Keratinocyte (primary cell): ENCODE results near the gene PIWIL4. TPM values are rescaled to one million over a fixed set of nuclear protein-coding genes. Genes with fewer than 3 reads are reported as not detected.

Experiments used
- DNase-seq: peaks from one replicate; pipeline ENCODE4 v3.0.0-alpha.2; 2011; ENCODE audit warnings: low read depth, missing footprints, low spot score
- FAIRE-seq: peaks from 2 replicates; lab custom pipeline; 2011; peaks lifted over from hg19 to GRCh38; lab: Jason Lieb, UNC
- H2AFZ ChIP-seq: 2 replicates; pipeline ENCODE4 v1.6.0; 2012; ENCODE audit warnings: low read length, control low read depth, inconsistent platforms; ENCODE audit not compliant: control insufficient read depth
- H3K27ac ChIP-seq: 2 replicates; pipeline ENCODE4 v1.5.1; 2011; ENCODE audit warnings: low read length; ENCODE audit not compliant: control insufficient read depth, insufficient read depth
- H3K27me3 ChIP-seq: 3 replicates; pipeline ENCODE4 v1.6.0; 2011; ENCODE audit warnings: low read length; ENCODE audit not compliant: control insufficient read depth, insufficient read depth; ENCODE audit errors: extremely low read depth
- H3K36me3 ChIP-seq, 2 experiments: 2 replicates in 1 of 2; 3 replicates in 1 of 2; pipeline ENCODE4 v1.5.1; 2011; ENCODE audit warnings: low read length in 2 of 2, mild to moderate bottlenecking in 1 of 2; ENCODE audit not compliant: control insufficient read depth in 2 of 2, insufficient read depth in 2 of 2; ENCODE audit errors: extremely low read depth in 1 of 2
- H3K4me1 ChIP-seq: 3 replicates; pipeline ENCODE4 v1.5.1; 2011; ENCODE audit warnings: low read length; ENCODE audit not compliant: control insufficient read depth, insufficient read depth; ENCODE audit errors: extremely low read depth
- H3K4me2 ChIP-seq: 3 replicates; pipeline ENCODE4 v1.6.0; 2011; ENCODE audit warnings: low read depth, low read length; ENCODE audit not compliant: control insufficient read depth, insufficient read depth; ENCODE audit errors: extremely low read depth
- H3K4me3 ChIP-seq, 3 experiments: fragments of 200-600 bp in 1 of 3; sonication (generic) in 1 of 3; 2 replicates in 2 of 3; 3 replicates in 1 of 3; pipeline ENCODE4 v1.5.1; 2011 to 2016; ENCODE audit warnings: low read length in 3 of 3, mild to moderate bottlenecking in 3 of 3, control low read depth in 2 of 3, inconsistent platforms in 1 of 3, low read depth in 1 of 3, mixed read lengths in 1 of 3, mixed run types in 1 of 3, moderate library complexity in 1 of 3; ENCODE audit not compliant: control insufficient read depth in 2 of 3, insufficient read depth in 2 of 3; ENCODE audit errors: extremely low read depth in 1 of 3
- H3K79me2 ChIP-seq: 2 replicates; pipeline ENCODE4 v1.6.0; 2012; ENCODE audit warnings: low read length; ENCODE audit not compliant: control insufficient read depth, insufficient read depth
- H3K9ac ChIP-seq: 3 replicates; pipeline ENCODE4 v1.6.0; 2011; ENCODE audit warnings: low read length; ENCODE audit not compliant: control insufficient read depth, insufficient read depth; ENCODE audit errors: extremely low read depth
- H3K9me1 ChIP-seq: 3 replicates; pipeline ENCODE4 v1.6.0; 2011; ENCODE audit warnings: low read length; ENCODE audit not compliant: control insufficient read depth, insufficient read depth; ENCODE audit errors: extremely low read depth
- H3K9me3 ChIP-seq: 2 replicates; pipeline ENCODE4 v1.5.1; 2012; ENCODE audit warnings: low read depth, low read length; ENCODE audit not compliant: control insufficient read depth
- H4K20me1 ChIP-seq: 3 replicates; pipeline ENCODE4 v1.6.0; 2011; ENCODE audit warnings: low read length; ENCODE audit not compliant: control insufficient read depth, insufficient read depth; ENCODE audit errors: extremely low read depth
- EZH2 ChIP-seq: IDR thresholded peaks from one replicate; pipeline ENCODE4 v1.6.1; 2012; ENCODE audit warnings: inconsistent platforms, mild to moderate bottlenecking, low read length, moderate library complexity
- dilution Hi-C: fragments of 300-500 bp; cut with MboI; formaldehyde crosslinking; loops from one replicate; pipeline ENCODE4 v1.7.0; 2020; ENCODE audit warnings: low sequenced_read_pairs; ENCODE audit not compliant: extremely low pct_ligation_motif_present
- polyA plus RNA-seq, 5 experiments: library from polyadenylated mRNA; depleted of rRNA in 3 of 5; stranded (reverse) in 3 of 5; stranded (forward) in 1 of 5; unstranded in 1 of 5; fragments of >200 nt; gene quantifications; 1 replicate in 1 of 5; 2 replicates in 3 of 5; 3 replicates in 1 of 5; pipeline versions ENCODE4 v1.2.1 to v1.2.3, GENCODE V29; 2011 to 2012; ENCODE audit warnings: missing spikeins in 2 of 5, low read depth in 1 of 5, low replicate concordance in 1 of 5
- TF ChIP-seq, protein P1 (sequence below), 3 experiments: IDR thresholded peaks in 1 of 3; conservative IDR thresholded peaks in 1 of 3; optimal IDR thresholded peaks in 1 of 3; 2 replicates in 2 of 3; 3 replicates in 1 of 3; pipeline versions ENCODE3 to v1.5.1; 2011; ENCODE audit warnings: low read length in 3 of 3, mild to moderate bottlenecking in 3 of 3, moderate library complexity in 2 of 3, control low read depth in 1 of 3, inconsistent platforms in 1 of 3; ENCODE audit not compliant: insufficient read depth in 2 of 3; ENCODE audit errors: extremely low read depth in 1 of 3

Gene PIWIL4
- polyA plus RNA-seq, 1 donor (not counting 4 experiments of a cell fraction or from before 2014, with no cell fraction given) = 0.14 TPM

DNA sequence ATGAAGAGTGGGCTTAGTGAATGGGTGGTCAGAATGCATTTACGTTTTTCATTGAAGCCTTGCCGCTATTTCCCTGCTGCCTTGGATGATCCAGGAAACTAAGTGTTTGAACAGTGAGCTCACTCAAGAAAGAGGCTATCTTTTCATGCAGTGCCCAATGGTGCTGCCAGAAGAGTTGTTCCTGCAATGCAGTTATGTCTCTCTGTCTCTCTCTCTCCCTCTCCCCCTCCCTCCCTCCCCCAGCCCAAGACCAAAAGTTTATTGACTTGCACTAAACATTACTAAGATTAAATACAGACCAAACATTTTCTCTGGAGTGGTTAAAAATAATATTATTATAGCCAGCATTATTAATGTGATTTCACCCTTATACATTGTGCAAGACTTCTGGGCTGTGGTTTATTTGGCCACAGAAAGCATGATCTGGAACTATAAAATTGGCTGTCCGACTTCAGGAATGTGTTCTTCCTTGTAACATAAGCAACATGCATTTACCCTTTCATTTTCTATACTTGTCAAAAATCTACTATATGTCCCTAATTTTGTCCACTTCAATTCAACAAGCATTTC, 30.1 kb upstream of the PIWIL4 start:
- dilution Hi-C loops = no loop called here
- no peak overlapping the region for H2AFZ ChIP-seq
- no peaks in the 10 kb centered on the region for H3K4me1 ChIP-seq
- no peak for DNase-seq
- TF ChIP-seq, protein P1, sequence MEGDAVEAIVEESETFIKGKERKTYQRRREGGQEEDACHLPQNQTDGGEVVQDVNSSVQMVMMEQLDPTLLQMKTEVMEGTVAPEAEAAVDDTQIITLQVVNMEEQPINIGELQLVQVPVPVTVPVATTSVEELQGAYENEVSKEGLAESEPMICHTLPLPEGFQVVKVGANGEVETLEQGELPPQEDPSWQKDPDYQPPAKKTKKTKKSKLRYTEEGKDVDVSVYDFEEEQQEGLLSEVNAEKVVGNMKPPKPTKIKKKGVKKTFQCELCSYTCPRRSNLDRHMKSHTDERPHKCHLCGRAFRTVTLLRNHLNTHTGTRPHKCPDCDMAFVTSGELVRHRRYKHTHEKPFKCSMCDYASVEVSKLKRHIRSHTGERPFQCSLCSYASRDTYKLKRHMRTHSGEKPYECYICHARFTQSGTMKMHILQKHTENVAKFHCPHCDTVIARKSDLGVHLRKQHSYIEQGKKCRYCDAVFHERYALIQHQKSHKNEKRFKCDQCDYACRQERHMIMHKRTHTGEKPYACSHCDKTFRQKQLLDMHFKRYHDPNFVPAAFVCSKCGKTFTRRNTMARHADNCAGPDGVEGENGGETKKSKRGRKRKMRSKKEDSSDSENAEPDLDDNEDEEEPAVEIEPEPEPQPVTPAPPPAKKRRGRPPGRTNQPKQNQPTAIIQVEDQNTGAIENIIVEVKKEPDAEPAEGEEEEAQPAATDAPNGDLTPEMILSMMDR (optimal IDR thresholded peaks at IDR 0.05 in 1 of 3, IDR thresholded peaks at IDR 0.05 in 1 of 3, conservative IDR thresholded peaks at IDR 0.05 in 1 of 3; ENCODE audit: extremely low read depth in 1 of 3, insufficient read depth in 2 of 3, low read length in 3 of 3) = no peak
- no peak for TF ChIP-seq EZH2
- no peaks in the 10 kb centered on the region for H3K36me3 ChIP-seq
- H3K9ac ChIP-seq = no peak overlapping the region
- H3K9me1 ChIP-seq = no peaks in the 10 kb centered on the region
- H3K27ac ChIP-seq = no peak overlapping the region
- H3K4me3 ChIP-seq = no peak overlapping the region
- H3K9me3 ChIP-seq = no peaks in the 10 kb centered on the region
- peaks cover 4% of the 10 kb centered on the region for H3K27me3 ChIP-seq
- no peak for FAIRE-seq
- no peaks in the 10 kb centered on the region for H4K20me1 ChIP-seq
- H3K79me2 ChIP-seq = no peaks in the 10 kb centered on the region
- H3K4me2 ChIP-seq = no peak overlapping the region

- no peak for TF ChIP-seq EZH2
- TF ChIP-seq, protein P1 (optimal IDR thresholded peaks at IDR 0.05 in 1 of 3, IDR thresholded peaks at IDR 0.05 in 1 of 3, conservative IDR thresholded peaks at IDR 0.05 in 1 of 3; ENCODE audit: extremely low read depth in 1 of 3, insufficient read depth in 2 of 3, low read length in 3 of 3) = peak in 1 of 3 experiments; percentile 7
- no peak for DNase-seq
Measured at GRCh38 chr11:94539420-94539819, 27.7 kb upstream of the PIWIL4 start.

More at GRCh38 chr11:94539420-94539819, 27.7 kb upstream of the PIWIL4 start:
- no peak overlapping the region for H2AFZ ChIP-seq
- no peaks in the 10 kb centered on the region for H3K9me3 ChIP-seq
- H3K9ac ChIP-seq = no peak overlapping the region
- no peak overlapping the region for H3K4me2 ChIP-seq
- no peak for FAIRE-seq
- H3K27me3 ChIP-seq = peaks cover 4% of the 10 kb centered on the region
- H3K4me3 ChIP-seq = no peak overlapping the region
- H3K36me3 ChIP-seq = no peaks in the 10 kb centered on the region
- dilution Hi-C loops = no loop called here
- no peak overlapping the region for H3K27ac ChIP-seq
- no peaks in the 10 kb centered on the region for H3K9me1 ChIP-seq
- H3K79me2 ChIP-seq = no peaks in the 10 kb centered on the region
- peaks cover 2% of the 10 kb centered on the region for H3K4me1 ChIP-seq
- H4K20me1 ChIP-seq = no peaks in the 10 kb centered on the region
